GM12864 (cell line): ENCODE measurements around the gene CDA.

Experiments used
- DNase-seq: peaks from one replicate; pipeline ENCODE4 v3.0.0-alpha.2; 2011; ENCODE audit warnings: low read depth
- H3K4me3 ChIP-seq: 2 replicates; pipeline ENCODE4 v1.5.1; 2011; ENCODE audit warnings: mild to moderate bottlenecking, low read depth, low read length, control low read depth
- CTCF ChIP-seq: IDR thresholded peaks from 2 replicates; pipeline ENCODE4 v1.5.1; 2011; ENCODE audit warnings: low read depth, mild to moderate bottlenecking, moderate library complexity, low read length, control low read depth, inconsistent platforms; ENCODE audit errors: missing control alignments

Gene CDA

GRCh38 chr1:20588634-20589225 lies at the start of gene CDA:
TSS of gene CDA (plus strand) at chr1:20589097. CDS start at chr1:20589130, 33 bp downstream.
- no peak for TF ChIP-seq CTCF
- no peak for DNase-seq
- no peak within 1 kb of the TSS for H3K4me3 ChIP-seq

GRCh38 chr1:20540281-20540680 lies 48.6 kb upstream of the CDA start:
- TF ChIP-seq CTCF = no peak
- H3K4me3 ChIP-seq = no peak overlapping the region
- DNase-seq = no peak

GRCh38 chr1:20546637-20547036 lies 42.3 kb upstream of the CDA start:
- DNase-seq = no peak
- no peak overlapping the region for H3K4me3 ChIP-seq
- no peak for TF ChIP-seq CTCF

- no peak for TF ChIP-seq CTCF
- no peak for DNase-seq
- no peak overlapping the region for H3K4me3 ChIP-seq
Measured at GRCh38 chr1:20551161-20551560, 37.7 kb upstream of the CDA start.

GRCh38 chr1:20551945-20552727 lies 36.8 kb upstream of the CDA start, which contains the start of gene FAM43B:
TSS of gene FAM43B (plus strand) at chr1:20552573. CDS start at chr1:20552974, 401 bp downstream.
- no peak for TF ChIP-seq CTCF
- no peak within 1 kb of the TSS for H3K4me3 ChIP-seq
- DNase-seq = no peak

- H3K4me3 ChIP-seq = no peak overlapping the region
- no peak for TF ChIP-seq CTCF
- no peak for DNase-seq
Measured at GRCh38 chr1:20552728-20553445, 36.0 kb upstream of the CDA start.
